HL-60/S4 treated with retinoic acid at 250 ng/mL for 4 days and 3 days (cell line): ENCODE measurements around the gene KCNQ1.

Experiments
- in situ Hi-C: fragments of 300-500 bp; cut with MboI; formaldehyde crosslinking; loops from 2 replicates; pipeline ENCODE4 v1.7.0; 2022; ENCODE audit warnings: low sequenced_read_pairs

The KCNQ1 gene

GRCh38 chr11:2668876-2669275 is 224.1 kb downstream of the KCNQ1 start:
- in situ Hi-C loops: no loop called here

GRCh38 chr11:2669634-2670469 is 225.0 kb downstream of the KCNQ1 start:
- in situ Hi-C loops: no loop called here

- in situ Hi-C loops: no loop called here
These were observed 225.8 kb downstream of the KCNQ1 start for GRCh38 chr11:2670541-2671100.

DNA sequence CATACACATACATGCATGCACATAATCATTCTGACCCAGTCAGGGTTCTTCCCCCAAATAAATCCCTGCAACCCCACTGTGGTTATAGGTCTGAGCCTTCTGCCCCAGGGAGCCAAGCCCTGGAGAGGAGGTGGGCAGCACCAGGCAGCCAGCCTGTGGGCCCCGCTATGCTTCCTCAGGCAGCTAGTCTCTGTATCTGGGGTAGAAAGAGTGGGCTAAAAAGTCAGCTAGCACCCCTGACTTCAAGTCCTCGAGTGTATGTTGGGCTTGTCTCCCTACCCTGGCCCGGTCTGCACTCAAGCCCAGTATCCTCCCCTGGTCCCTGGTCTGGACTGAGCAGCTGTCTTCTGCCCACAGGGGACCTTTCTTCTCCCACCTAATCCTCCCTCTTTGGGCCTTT is 226.9 kb downstream of the KCNQ1 start:
- in situ Hi-C loops: no loop called here

GRCh38 chr11:2672553-2673249 is 227.9 kb downstream of the KCNQ1 start:
- in situ Hi-C loops: no loop called here

DNA sequence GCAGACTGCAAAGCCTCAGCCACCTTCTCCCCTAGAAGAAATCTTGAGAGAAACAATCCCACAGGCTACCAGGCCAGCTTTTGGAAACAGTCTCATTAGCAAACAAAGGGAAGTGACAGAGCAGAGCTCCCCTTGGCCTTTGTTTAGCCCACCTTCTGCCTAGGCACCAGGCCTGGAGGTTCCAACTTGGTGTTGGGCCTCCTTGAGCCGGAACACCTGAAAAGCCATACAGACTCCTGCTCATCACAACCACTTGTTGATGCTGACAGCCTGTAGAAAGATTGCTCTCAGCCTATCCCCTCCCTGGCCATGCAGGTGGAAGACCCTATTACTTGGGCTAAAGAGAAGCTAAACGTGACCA is 228.4 kb downstream of the KCNQ1 start:
- in situ Hi-C loops: no loop called here

GRCh38 chr11:2673871-2674471 is 229.2 kb downstream of the KCNQ1 start:
- in situ Hi-C loops: no loop called here

- in situ Hi-C loops: no loop called here
These were observed 229.9 kb downstream of the KCNQ1 start for GRCh38 chr11:2674658-2675131.

DNA sequence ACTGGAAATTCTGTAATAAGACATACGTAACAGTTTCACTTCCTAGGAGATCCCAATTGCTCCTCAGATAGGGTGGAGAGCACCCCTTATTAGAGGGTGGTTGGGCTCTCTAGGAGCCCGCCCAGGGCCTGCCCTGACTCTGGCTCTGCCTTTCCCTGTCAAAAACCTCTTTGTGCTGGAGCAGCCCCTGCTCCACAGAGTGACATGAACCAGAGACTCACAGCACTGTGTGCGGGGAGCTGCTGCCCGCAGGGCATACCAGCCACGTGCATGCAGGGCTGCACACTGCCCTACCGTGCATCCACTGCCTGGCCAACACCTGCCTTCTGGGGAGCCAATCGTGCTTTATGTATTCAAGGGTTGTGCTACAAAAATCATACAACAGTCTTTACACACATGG is 230.7 kb downstream of the KCNQ1 start:
- in situ Hi-C loops: no loop called here

- in situ Hi-C loops: no loop called here
These were observed 232.3 kb downstream of the KCNQ1 start for GRCh38 chr11:2677127-2677526.

DNA sequence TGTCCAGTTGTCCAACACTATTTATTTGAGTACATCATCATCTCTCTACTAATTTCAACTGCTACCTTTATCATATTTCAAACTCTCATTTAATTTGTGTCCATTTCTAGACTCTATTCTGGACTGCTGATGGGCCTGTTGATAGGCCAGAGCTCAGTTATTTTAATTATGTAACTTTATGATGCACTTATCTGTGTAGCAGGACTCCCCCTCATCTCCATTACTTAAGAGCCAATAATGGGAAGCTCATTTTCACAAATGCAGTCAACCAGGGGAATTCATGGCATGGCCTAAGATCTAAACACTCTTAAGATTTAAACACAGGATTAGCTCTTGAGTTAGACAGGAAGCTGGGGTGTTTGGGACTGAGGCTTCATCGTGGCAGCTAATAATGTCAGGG is 233.6 kb downstream of the KCNQ1 start:
- in situ Hi-C loops: no loop called here

DNA sequence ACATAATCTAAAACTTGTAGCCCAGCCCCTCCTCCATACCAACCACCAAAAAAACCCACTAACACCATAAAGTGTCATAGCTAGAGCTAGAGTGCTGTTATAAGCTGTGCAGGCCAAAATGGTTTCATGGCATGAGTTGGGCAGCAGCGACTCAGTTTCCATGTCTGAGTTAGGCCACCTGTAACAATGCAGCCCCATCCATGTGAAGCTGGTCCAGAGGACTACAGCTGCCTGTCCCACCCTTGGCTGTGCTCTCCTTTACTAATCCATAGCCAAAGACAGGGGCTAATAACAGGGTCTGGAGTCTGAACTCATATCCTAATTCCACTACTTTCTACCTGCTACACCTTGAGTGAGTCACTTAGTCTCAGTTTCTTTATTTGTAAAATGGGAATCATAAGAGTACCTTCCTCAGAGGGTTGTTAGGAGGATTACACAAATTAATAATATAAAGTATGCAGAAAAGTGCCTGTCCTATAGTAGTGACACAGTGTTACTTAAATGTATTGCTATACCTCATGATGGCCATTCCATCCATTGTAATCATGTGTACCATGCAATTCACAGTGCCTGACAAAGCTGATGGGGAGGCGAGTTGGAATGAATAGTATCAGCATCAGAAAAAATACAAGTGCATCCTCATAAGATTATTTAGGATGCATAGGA is 234.3 kb downstream of the KCNQ1 start:
- in situ Hi-C loops: no loop called here

- in situ Hi-C loops: no loop called here
These were observed 236.8 kb downstream of the KCNQ1 start for GRCh38 chr11:2681408-2682145.

- in situ Hi-C loops: no loop called here
These were observed 239.0 kb downstream of the KCNQ1 start for GRCh38 chr11:2683806-2684205.

DNA sequence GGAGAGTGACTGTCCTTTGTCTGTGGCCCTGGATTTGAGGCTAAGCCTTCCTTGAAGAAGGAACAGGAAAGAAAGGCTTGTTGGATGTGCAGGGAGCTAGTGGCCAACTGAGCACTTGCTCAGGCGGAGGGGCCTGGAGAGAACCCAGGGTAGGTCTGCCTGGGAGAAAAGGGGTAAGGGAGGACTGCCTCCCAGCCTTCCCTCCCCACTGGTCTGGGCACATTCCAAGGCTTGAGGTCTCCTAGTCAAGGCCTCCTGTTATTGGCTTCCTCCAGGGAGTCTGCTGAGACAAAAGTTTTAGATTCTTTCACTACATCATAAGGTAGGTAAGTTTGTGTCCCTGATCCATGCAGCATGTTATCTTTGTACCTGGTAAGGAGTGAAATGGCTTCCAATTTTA is 239.8 kb downstream of the KCNQ1 start:
- in situ Hi-C loops: no loop called here

DNA sequence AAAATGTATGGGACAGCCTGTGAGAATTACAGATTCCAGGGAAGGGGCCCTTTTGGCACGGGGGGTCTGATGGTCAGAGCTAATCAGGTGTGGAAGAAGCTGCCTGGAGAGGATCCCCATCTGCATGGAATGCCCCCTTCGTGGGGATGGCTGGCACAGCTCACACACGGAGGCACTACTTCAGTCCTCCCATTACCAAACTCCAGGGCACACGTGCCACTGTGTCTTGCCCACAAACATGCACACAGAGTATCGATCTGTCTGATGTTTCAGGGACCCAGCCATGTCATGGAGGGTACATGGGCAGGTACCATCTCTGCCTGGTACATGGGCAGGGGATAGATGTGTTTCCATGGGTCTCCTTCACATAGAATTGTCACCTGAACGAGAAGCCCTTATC is 240.2 kb downstream of the KCNQ1 start:
- in situ Hi-C loops: no loop called here

GRCh38 chr11:2685566-2686359 is 241.0 kb downstream of the KCNQ1 start:
- in situ Hi-C loops: no loop called here

- in situ Hi-C loops: no loop called here
These were observed 241.8 kb downstream of the KCNQ1 start for GRCh38 chr11:2686360-2687222.

GRCh38 chr11:2687223-2687530 is 242.4 kb downstream of the KCNQ1 start:
- in situ Hi-C loops: no loop called here
